Peyer's patch (tissue), 4 donors: Measurements from ENCODE around the gene PARD3B. TPM values are rescaled to one million over a fixed set of nuclear protein-coding genes. Genes with fewer than 3 reads are reported as not detected.

Source experiments
- DNase-seq, 3 donors: peaks; one replicate each; pipeline ENCODE4 v3.0.0-alpha.2; 2017 to 2019
- H3K27ac ChIP-seq, 4 donors: fragments of 200-600 bp; sonication (generic); one replicate each; pipeline ENCODE4 v1.5.1; 2016 to 2019
- H3K27me3 ChIP-seq, 2 donors: fragments of 200-600 bp; sonication (generic); one replicate each; pipeline ENCODE4 v1.5.1; 2019
- H3K36me3 ChIP-seq, 3 donors: fragments of 200-600 bp; sonication (generic); one replicate each; pipeline ENCODE4 v1.5.1; 2016 to 2019
- H3K4me1 ChIP-seq, 4 donors: fragments of 200-600 bp; sonication (generic); one replicate each; pipeline ENCODE4 v1.5.1; 2016 to 2019
- H3K4me3 ChIP-seq, 4 donors: fragments of 200-600 bp; sonication (generic); 1 replicate in 3 of 4; 2 replicates in 1 of 4; pipeline ENCODE4 v1.5.1; 2016 to 2019; ENCODE audit warnings: mild to moderate bottlenecking in 1 of 4
- H3K9me3 ChIP-seq, 4 donors: fragments of 200-600 bp; sonication (generic); one replicate each; pipeline ENCODE4 v1.5.1; 2016 to 2019; ENCODE audit warnings: mild to moderate bottlenecking in 1 of 4
- POLR2A ChIP-seq, 2 donors: fragments of 450-650 bp; IDR thresholded peaks; one replicate each; pipeline ENCODE4 v1.5.1; 2017; ENCODE audit warnings: antibody characterized with exemption in 2 of 2, mild to moderate bottlenecking in 2 of 2, moderate library complexity in 2 of 2
- total RNA-seq, 4 donors: library from RNA; depleted of rRNA; stranded (reverse); fragments of >200 nt; gene quantifications; one replicate each; pipeline ENCODE4 v1.1.0, GENCODE V29; 2016
- TF ChIP-seq, protein P1 (sequence below), 6 experiments: fragments of 450-650 bp in 4 of 6; fragments of 200-600 bp in 2 of 6; sonication (generic) in 1 of 6; IDR thresholded peaks; one replicate each; pipeline ENCODE4 v1.5.1; 2017 to 2019; ENCODE audit warnings: antibody characterized with exemption in 6 of 6, mild to moderate bottlenecking in 3 of 6, moderate library complexity in 1 of 6

Gene PARD3B
- total RNA-seq, 4 donors from 2014 or later, result 19.6 to 52.0 (median 40.6) TPM

DNA sequence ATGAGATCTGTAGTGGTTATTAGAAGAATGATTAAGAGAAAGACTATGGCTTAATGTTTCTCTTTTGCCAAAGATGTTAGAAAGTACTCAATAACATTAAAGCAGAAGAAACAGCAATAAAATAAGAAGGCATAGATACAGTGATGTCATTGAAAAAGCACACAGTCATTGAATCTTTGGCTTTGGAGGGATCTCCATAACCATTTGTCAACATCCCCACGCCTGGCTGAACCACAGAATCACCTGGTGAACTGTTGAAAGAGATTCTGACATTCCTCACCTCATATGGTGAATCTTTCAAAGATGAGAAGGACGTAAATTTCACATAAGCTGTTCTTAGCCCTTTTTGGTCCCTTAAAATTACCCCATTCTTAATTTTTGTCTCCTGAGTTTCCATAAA is 812.5 kb downstream of the PARD3B start:
- H3K36me3 ChIP-seq, result no peaks in the 10 kb centered on the region
- TF ChIP-seq, protein P1, sequence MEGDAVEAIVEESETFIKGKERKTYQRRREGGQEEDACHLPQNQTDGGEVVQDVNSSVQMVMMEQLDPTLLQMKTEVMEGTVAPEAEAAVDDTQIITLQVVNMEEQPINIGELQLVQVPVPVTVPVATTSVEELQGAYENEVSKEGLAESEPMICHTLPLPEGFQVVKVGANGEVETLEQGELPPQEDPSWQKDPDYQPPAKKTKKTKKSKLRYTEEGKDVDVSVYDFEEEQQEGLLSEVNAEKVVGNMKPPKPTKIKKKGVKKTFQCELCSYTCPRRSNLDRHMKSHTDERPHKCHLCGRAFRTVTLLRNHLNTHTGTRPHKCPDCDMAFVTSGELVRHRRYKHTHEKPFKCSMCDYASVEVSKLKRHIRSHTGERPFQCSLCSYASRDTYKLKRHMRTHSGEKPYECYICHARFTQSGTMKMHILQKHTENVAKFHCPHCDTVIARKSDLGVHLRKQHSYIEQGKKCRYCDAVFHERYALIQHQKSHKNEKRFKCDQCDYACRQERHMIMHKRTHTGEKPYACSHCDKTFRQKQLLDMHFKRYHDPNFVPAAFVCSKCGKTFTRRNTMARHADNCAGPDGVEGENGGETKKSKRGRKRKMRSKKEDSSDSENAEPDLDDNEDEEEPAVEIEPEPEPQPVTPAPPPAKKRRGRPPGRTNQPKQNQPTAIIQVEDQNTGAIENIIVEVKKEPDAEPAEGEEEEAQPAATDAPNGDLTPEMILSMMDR (IDR thresholded peaks at IDR 0.05), result no peak
- no peak for TF ChIP-seq POLR2A (IDR thresholded peaks at IDR 0.05)
- H3K9me3 ChIP-seq, result no peaks in the 10 kb centered on the region
- no peaks in the 10 kb centered on the region for H3K4me1 ChIP-seq
- no peak overlapping the region for H3K27ac ChIP-seq
- no peak for DNase-seq
- no peak overlapping the region for H3K4me3 ChIP-seq
- no peaks in the 10 kb centered on the region for H3K27me3 ChIP-seq

DNA sequence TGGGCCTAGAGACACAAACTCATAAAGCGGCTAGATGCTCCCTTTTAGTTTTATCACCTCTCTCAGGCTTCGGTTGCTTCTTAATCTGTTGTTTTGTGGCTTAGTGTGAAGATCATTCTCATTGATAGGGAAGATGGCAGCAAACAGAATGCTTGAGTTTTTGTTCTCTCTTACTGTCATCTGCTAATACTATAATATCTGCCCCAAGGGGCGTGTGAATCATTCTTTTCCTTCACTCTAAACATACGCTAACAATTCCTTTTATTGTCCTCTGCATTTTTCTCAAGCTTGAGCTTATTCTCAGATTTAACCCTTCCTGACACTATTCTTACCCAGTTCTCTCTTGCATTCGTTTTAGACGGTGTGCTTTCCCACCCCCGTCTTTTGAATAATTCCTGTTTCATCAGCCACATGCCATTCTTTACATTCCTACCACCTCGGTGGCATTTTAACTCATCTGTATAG is 813.1 kb downstream of the PARD3B start:
- H3K9me3 ChIP-seq, result no peaks in the 10 kb centered on the region
- no peaks in the 10 kb centered on the region for H3K4me1 ChIP-seq
- no peak overlapping the region for H3K4me3 ChIP-seq
- no peaks in the 10 kb centered on the region for H3K36me3 ChIP-seq
- DNase-seq, result no peak
- TF ChIP-seq, protein P1 (IDR thresholded peaks at IDR 0.05), result no peak
- no peak for TF ChIP-seq POLR2A (IDR thresholded peaks at IDR 0.05)
- no peaks in the 10 kb centered on the region for H3K27me3 ChIP-seq
- no peak overlapping the region for H3K27ac ChIP-seq

DNA sequence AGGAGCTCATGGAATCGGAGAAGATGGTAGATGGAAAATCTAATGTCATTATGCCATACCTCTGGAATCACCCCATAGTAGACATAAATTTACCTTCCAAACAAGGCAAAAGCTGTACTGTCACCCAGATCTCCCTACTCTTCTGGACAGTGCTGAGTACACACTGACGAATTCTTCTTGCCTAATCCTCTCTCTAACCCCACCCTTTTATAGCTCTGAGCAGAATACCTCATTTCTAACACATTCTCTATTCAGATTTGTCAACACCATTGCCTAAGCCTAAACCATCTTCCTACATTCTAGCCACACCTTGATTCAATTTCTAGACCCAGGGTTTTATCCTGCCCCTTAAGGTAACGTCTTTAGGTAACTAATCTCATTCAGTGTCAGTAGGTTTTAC is 816.0 kb downstream of the PARD3B start:
- Histone ChIP-seq H3K27me3 (no peaks in the 10 kb centered on the region), H3K9me3 (no peaks in the 10 kb centered on the region), H3K4me3 (no peak overlapping the region), H3K27ac (no peak overlapping the region), H3K4me1 (no peaks in the 10 kb centered on the region), H3K36me3 (no peaks in the 10 kb centered on the region)
- DNase-seq, result no peak
- no peak for TF ChIP-seq POLR2A (IDR thresholded peaks at IDR 0.05)
- TF ChIP-seq, protein P1 (IDR thresholded peaks at IDR 0.05), result no peak

DNA sequence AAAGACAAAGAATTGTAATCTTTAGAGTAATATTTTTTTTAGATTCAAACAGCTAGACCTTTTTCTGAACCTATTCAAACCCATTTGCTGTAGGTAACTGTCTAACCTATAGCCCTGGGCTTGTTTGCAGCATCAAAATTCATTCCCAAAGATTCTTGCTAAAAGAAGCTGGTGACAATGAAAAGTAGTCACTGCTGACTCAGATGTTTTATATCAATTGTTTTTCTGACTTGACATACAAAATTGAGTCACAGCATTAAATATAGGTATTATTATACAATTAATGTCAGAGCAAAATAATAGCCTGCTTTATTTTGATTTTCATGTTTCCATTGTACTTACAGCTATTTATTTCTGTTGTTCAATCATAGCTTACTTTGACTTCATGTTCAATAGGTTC is 816.7 kb downstream of the PARD3B start:
- no peaks in the 10 kb centered on the region for H3K4me1 ChIP-seq
- DNase-seq, result no peak
- no peak overlapping the region for H3K27ac ChIP-seq
- TF ChIP-seq POLR2A (IDR thresholded peaks at IDR 0.05), result no peak
- TF ChIP-seq, protein P1 (IDR thresholded peaks at IDR 0.05), result no peak
- no peaks in the 10 kb centered on the region for H3K27me3 ChIP-seq
- no peaks in the 10 kb centered on the region for H3K9me3 ChIP-seq
- no peaks in the 10 kb centered on the region for H3K36me3 ChIP-seq
- no peak overlapping the region for H3K4me3 ChIP-seq

DNA sequence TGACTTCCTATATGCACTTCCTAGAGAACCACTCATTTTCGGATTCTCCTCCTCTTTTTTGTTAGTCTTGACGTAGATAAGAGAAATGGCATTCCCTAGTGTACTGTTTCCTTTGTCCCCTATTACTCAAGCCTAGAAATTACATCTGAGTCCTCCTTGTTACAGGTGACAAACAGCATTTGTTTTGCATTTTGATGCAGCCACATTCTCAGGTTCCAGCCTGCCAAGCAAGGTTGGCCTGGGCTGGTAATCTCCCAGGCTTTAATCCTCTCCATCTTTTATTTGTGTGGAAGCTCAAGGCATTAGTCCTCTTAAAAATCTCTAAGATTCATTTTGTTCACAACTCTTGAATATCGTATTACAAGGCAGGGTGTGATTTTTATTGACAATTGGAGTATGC is 819.0 kb downstream of the PARD3B start:
- no peak for DNase-seq
- H3K4me3 ChIP-seq, result no peak overlapping the region
- no peak overlapping the region for H3K27ac ChIP-seq
- peaks cover 0 to 4% (median 0%) of the 10 kb centered on the region in 4 donors for H3K4me1 ChIP-seq
- no peak for TF ChIP-seq POLR2A (IDR thresholded peaks at IDR 0.05)
- TF ChIP-seq, protein P1 (IDR thresholded peaks at IDR 0.05), result no peak
- H3K36me3 ChIP-seq, result no peaks in the 10 kb centered on the region
- H3K27me3 ChIP-seq, result no peaks in the 10 kb centered on the region
- no peaks in the 10 kb centered on the region for H3K9me3 ChIP-seq
